GM21619 (cell line): ENCODE results near the gene CDK2.

Source experiments
- ATAC-seq: cut with Tn5 transposase; IDR thresholded peaks from one replicate; pipeline ENCODE4 v1.9.1; 2021; ENCODE audit not compliant: unreplicated experiment

The CDK2 gene

GRCh38 chr12:56010111-56010570 is 43.5 kb downstream of the CDK2 start:
- ATAC-seq: no peak

DNA sequence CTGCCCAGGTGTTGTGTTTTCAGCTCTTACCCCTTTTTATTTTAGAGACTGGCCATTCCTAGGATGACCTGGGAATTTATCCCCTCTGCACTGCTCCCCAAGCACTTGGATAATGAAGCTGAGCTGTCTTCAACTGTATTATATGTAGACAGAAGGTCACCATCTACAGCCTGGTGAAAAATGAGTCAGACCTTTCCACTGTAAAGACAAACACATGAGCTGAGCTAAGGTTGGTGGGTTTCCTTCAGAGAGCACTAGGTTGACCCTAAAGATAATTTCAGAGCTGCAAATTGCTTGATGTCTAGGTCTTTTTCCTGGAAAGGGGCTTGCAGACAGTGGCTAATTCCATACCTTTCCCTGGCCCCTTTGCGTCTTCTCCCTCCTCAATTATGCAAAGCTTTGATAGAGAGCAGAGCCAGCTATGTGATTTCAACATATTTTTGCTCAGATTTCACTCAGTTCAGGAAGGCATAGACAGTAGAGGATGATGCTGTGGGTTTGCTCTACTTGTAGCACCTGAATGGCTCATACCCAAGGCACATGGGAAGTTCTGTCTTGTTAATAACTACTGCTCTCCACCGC is 45.0 kb downstream of the CDK2 start:
- no peak for ATAC-seq

GRCh38 chr12:56013482-56013881 is 46.9 kb downstream of the CDK2 start:
- no peak for ATAC-seq

GRCh38 chr12:56014205-56014604 is 47.6 kb downstream of the CDK2 start:
- ATAC-seq: no peak

- ATAC-seq: no peak
Observed at GRCh38 chr12:56017181-56017580, 50.6 kb downstream of the CDK2 start.

GRCh38 chr12:56018356-56018755 is 51.7 kb downstream of the CDK2 start:
- ATAC-seq: no peak

- no peak for ATAC-seq
Observed at GRCh38 chr12:56020423-56021184, 54.0 kb downstream of the CDK2 start, which contains the start of gene IKZF4. IKZF4 (plus strand) TSS chr12:56021043; CDS start chr12:56021494, 451 bp downstream.

- ATAC-seq: no peak
Observed at GRCh38 chr12:56021889-56022497, 55.4 kb downstream of the CDK2 start.
